ENCODE results near the gene AP3B1. TPM values are rescaled to one million over a fixed set of nuclear protein-coding genes. Genes with fewer than 3 reads are reported as not detected.

AP3B1 gene
- total RNA-seq, 1 experiment from 2014 or later = 45.3 TPM

GRCh38 chr5:77958642-77959330 lies 335.7 kb downstream of the AP3B1 start:
- H3K9me3 ChIP-seq (ENCODE audit: low read depth, low read length, poor library complexity, severe bottlenecking) = peaks cover 6% of the 10 kb centered on the region
- TF ChIP-seq CTCF (conservative IDR thresholded peaks at IDR 0.05; ENCODE audit: low read depth, low read length) (no peak), EZH2 (IDR thresholded peaks at IDR 0.05; ENCODE audit: borderline replicate concordance, low read depth, low read length, poor library complexity, severe bottlenecking) (peak; percentile 9)
- ChIA-PET POLR2A (ENCODE audit: low non-redundant PET) (no interaction called here), CTCF (no interaction called here)
- H3K4me1 ChIP-seq (ENCODE audit: insufficient read depth, low read length, poor library complexity, severe bottlenecking) = peaks cover 12% of the 10 kb centered on the region
- intact Hi-C loops (cut with micrococcal nuclease; ENCODE audit: unreplicated experiment) = loop anchor here (10.0 kb wide), 1 partner anchor 324 kb away; the partner anchor contains the start of gene OTP
- H3K27me3 ChIP-seq (replicated peaks; ENCODE audit: insufficient read depth, low read depth, low read length, poor library complexity) = peaks cover 99% of the 10 kb centered on the region
- no peak overlapping the region for H3K27ac ChIP-seq (ENCODE audit: low read depth, low read length, poor library complexity, severe bottlenecking)
- no peaks in the 10 kb centered on the region for H3K36me3 ChIP-seq (ENCODE audit: insufficient read depth, low read length, poor library complexity, severe bottlenecking)
- no peak for DNase-seq (ENCODE audit: low spot score)
- BruUV-seq (replicated peaks) = no TSS peak
- no peak overlapping the region for H3K4me3 ChIP-seq (ENCODE audit: low read depth, low read length, poor library complexity, severe bottlenecking)

GRCh38 chr5:77957931-77958521 lies 336.5 kb downstream of the AP3B1 start:
- no TSS peak for BruUV-seq (replicated peaks)
- intact Hi-C loops (cut with micrococcal nuclease; ENCODE audit: unreplicated experiment) = loop anchor here (10.0 kb wide), 1 partner anchor 323 kb away; the partner anchor contains the start of gene OTP
- peaks cover 12% of the 10 kb centered on the region for H3K4me1 ChIP-seq (ENCODE audit: insufficient read depth, low read length, poor library complexity, severe bottlenecking)
- no peak overlapping the region for H3K4me3 ChIP-seq (ENCODE audit: low read depth, low read length, poor library complexity, severe bottlenecking)
- peak; percentile 95 for DNase-seq (ENCODE audit: low spot score)
- CTCF ChIA-PET = no interaction called here
- peaks cover 6% of the 10 kb centered on the region for H3K9me3 ChIP-seq (ENCODE audit: low read depth, low read length, poor library complexity, severe bottlenecking)
- POLR2A ChIA-PET (ENCODE audit: low non-redundant PET) = no interaction called here
- no peaks in the 10 kb centered on the region for H3K36me3 ChIP-seq (ENCODE audit: insufficient read depth, low read length, poor library complexity, severe bottlenecking)
- TF ChIP-seq CTCF (conservative IDR thresholded peaks at IDR 0.05; ENCODE audit: low read depth, low read length) = no peak
- peak; percentile 40 for TF ChIP-seq EZH2 (IDR thresholded peaks at IDR 0.05; ENCODE audit: borderline replicate concordance, low read depth, low read length, poor library complexity, severe bottlenecking)
- H3K27me3 ChIP-seq (replicated peaks; ENCODE audit: insufficient read depth, low read depth, low read length, poor library complexity) = peaks cover 99% of the 10 kb centered on the region
- H3K27ac ChIP-seq (ENCODE audit: low read depth, low read length, poor library complexity, severe bottlenecking) = no peak overlapping the region

GRCh38 chr5:77957516-77957915 lies 337.0 kb downstream of the AP3B1 start:
- TF ChIP-seq EZH2 (IDR thresholded peaks at IDR 0.05; ENCODE audit: borderline replicate concordance, low read depth, low read length, poor library complexity, severe bottlenecking) (no peak), CTCF (conservative IDR thresholded peaks at IDR 0.05; ENCODE audit: low read depth, low read length) (no peak)
- peaks cover 12% of the 10 kb centered on the region for H3K4me1 ChIP-seq (ENCODE audit: insufficient read depth, low read length, poor library complexity, severe bottlenecking)
- no peak overlapping the region for H3K4me3 ChIP-seq (ENCODE audit: low read depth, low read length, poor library complexity, severe bottlenecking)
- ChIA-PET POLR2A (ENCODE audit: low non-redundant PET) (no interaction called here), CTCF (no interaction called here)
- intact Hi-C loops (cut with micrococcal nuclease; ENCODE audit: unreplicated experiment) = loop anchor here (10.0 kb wide), 1 partner anchor 323 kb away; the partner anchor contains the start of gene OTP
- DNase-seq (ENCODE audit: low spot score) = no peak
- no peaks in the 10 kb centered on the region for H3K36me3 ChIP-seq (ENCODE audit: insufficient read depth, low read length, poor library complexity, severe bottlenecking)
- no TSS peak for BruUV-seq (replicated peaks)
- peaks cover 6% of the 10 kb centered on the region for H3K9me3 ChIP-seq (ENCODE audit: low read depth, low read length, poor library complexity, severe bottlenecking)
- no peak overlapping the region for H3K27ac ChIP-seq (ENCODE audit: low read depth, low read length, poor library complexity, severe bottlenecking)
- peaks cover 99% of the 10 kb centered on the region for H3K27me3 ChIP-seq (replicated peaks; ENCODE audit: insufficient read depth, low read depth, low read length, poor library complexity)
